ENCODE measurements around the gene GBGT1. TPM values are rescaled to one million over a fixed set of nuclear protein-coding genes. Genes with fewer than 3 reads are reported as not detected.

The GBGT1 gene
- total RNA-seq, 2 experiments from 2014 or later: 1.6 to 2.9 TPM

DNA sequence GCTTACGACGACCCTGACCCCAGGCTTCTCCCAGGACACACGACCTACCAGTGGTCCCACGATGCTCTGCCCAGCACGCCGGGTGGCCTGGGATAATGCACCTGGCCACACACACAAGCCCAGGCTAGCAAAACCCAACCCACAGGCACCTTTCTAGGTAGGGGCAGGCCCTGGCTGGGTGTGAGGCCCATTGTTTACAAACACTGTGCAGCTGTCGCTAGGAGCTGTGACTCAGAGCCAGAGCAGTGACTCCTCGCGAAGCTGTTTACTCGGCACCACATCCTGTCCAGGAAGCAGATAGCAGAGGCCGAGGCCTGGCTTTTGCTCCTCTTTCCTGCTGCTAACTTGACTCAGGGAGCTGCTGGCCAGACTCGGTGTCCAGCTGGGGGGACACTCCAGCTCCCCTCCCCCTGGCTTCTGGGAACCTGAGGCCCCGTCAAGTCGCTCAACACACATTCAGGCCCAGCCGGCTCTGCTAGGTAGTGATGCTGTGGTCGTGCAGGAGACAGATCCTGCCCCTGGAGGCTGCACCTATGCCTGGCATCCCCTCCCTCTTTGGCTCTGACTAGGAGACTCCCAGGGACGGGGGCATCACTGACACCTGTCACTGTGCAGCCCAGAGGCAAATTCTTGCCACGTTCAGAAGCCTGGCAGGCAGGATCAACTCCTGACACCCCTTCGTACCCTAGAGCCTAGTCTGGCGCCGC, 29.9 kb downstream of the GBGT1 start:
- DNase-seq: peak; percentile 88
- peak overlapping the region; percentile 92 for H3K27ac Mint-ChIP-seq

DNA sequence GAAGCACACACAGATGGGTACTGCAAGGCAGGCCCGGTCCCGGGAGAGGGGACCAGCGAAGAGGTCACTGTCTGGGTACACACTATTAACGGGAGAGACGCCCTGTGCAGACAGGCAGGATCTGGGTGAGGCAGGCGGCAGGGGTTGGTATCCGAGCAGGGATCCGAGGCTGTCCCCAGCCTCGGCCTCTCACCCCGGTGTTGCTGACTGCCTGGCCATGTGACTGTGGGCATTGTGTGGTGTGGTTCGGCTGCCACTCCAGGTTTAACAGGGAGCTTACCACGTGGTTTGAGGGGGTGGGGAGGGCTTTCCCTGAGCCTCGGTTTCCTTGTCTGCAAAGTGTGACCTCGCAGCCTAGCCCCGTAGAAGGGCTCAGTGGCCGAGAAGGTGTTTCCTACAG, 31.5 kb downstream of the GBGT1 start:
- Mint-ChIP-seq H3K9me3 (no peaks in the 10 kb centered on the region), H3K4me3 (no peak overlapping the region), H3K27me3 (no peaks in the 10 kb centered on the region)

More for the DNA sequence above, 29.9 kb downstream of the GBGT1 start:
- peaks cover 62% of the 10 kb centered on the region for H3K4me1 Mint-ChIP-seq
- peak overlapping the region; percentile 51 for H3K4me3 Mint-ChIP-seq
- no peaks in the 10 kb centered on the region for H3K27me3 Mint-ChIP-seq
- H3K9me3 Mint-ChIP-seq: no peaks in the 10 kb centered on the region
- peaks cover 9% of the 10 kb centered on the region for H3K36me3 Mint-ChIP-seq

DNA sequence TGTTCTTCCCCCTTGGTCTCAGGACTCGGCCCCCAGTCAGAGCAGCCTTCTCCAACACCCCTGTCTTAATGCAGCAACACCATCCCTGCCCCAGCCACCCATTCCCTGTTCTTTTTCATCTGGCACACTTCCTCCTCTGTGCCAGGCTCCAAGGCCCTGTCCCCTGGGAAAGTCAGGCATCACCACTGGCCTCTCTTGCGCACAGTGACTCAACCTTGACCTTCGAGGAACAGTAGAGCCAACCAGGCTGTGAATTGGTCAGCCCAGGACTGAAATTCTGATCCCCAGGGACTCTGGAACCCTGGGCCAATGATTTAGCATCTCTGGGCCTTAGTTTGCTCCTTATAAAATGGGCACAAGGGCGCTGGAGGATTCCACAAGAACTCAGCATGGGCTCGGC, 32.2 kb downstream of the GBGT1 start:
- Mint-ChIP-seq H3K27me3 (no peaks in the 10 kb centered on the region), H3K4me3 (no peak overlapping the region), H3K36me3 (peaks cover 11% of the 10 kb centered on the region), H3K9me3 (no peaks in the 10 kb centered on the region), H3K27ac (peak overlapping the region; percentile 92), H3K4me1 (peaks cover 64% of the 10 kb centered on the region)
- DNase-seq: no peak

More for the DNA sequence above, 31.5 kb downstream of the GBGT1 start:
- peak overlapping the region; percentile 92 for H3K27ac Mint-ChIP-seq
- H3K4me1 Mint-ChIP-seq: peaks cover 63% of the 10 kb centered on the region
- peaks cover 11% of the 10 kb centered on the region for H3K36me3 Mint-ChIP-seq
- no peak for DNase-seq

DNA sequence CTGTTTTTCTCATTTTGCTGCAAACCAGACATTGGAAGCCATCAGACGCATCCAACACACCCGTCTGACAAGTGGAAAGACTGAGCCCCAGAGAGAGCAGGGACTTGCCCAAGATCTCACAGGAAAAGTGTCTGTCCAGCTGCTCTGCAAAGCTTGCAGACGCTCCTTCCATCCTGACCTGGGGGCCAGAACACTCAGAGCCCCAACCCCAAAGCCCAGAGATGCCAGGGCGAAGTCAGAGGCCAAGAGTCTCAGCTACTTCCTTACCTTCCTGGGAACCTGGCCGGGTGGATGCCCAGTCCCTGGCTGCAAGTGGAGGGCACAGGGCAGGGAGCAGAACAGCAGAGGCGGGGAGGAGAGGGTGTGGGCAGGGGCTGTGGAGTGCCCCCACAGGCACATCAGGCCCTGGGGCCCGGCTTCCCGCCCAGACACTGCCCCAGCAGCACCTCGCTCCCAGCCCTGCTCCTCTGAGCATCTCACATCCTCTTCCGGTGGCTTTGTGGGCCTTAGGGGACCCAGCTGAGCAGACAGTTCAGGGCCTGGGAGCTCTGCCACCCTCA, 32.9 kb downstream of the GBGT1 start:
- peak; percentile 60 for DNase-seq
- H3K9me3 Mint-ChIP-seq: no peaks in the 10 kb centered on the region
- H3K36me3 Mint-ChIP-seq: peaks cover 7% of the 10 kb centered on the region
- peak overlapping the region; percentile 94 for H3K27ac Mint-ChIP-seq
- peaks cover 66% of the 10 kb centered on the region for H3K4me1 Mint-ChIP-seq
- no peaks in the 10 kb centered on the region for H3K27me3 Mint-ChIP-seq
- H3K4me3 Mint-ChIP-seq: peak overlapping the region; percentile 74

DNA sequence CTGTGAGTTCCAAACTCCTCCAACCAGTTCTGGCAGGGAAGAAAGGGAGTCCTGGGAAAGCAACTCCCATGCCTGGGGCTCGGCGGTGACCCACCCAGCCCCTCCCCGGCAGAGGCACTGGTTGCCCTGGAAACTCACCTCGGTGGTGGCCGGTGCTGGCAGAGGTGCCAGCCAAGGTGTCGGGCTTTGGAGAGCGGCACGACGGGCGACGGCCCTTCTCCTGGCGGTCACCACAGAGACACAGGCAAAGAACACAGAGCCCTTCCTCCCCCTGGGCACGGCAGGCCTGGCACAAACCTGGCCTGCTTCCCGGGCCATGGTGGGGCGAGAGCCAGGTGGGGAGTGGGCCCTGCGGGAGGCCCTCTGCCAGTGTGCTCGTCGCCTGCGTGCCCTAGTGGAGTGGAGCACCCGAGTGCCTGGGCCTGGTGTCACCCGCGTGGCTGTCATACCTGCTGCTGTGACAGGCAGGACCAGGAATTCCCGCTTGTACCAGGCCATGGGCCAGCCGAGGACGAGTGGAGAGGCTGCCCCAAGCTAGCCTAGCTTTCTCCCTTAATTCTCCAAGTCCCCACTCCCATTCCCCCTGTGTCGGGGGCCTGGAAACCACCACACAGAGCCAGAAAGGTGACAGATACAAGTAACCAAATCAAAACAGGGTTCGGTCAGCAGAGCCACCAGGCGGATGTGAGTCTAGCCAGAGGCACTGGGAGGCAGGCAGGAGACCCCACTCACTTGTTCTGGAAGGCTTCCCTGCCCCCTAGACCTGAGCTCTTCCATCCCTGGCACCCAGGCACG, 34.5 kb downstream of the GBGT1 start:
- Mint-ChIP-seq H3K4me1 (peaks cover 54% of the 10 kb centered on the region), H3K36me3 (peaks cover 7% of the 10 kb centered on the region), H3K4me3 (peak overlapping the region; percentile 27), H3K27me3 (no peaks in the 10 kb centered on the region), H3K27ac (peak overlapping the region; percentile 42), H3K9me3 (no peaks in the 10 kb centered on the region)
- no peak for DNase-seq

DNA sequence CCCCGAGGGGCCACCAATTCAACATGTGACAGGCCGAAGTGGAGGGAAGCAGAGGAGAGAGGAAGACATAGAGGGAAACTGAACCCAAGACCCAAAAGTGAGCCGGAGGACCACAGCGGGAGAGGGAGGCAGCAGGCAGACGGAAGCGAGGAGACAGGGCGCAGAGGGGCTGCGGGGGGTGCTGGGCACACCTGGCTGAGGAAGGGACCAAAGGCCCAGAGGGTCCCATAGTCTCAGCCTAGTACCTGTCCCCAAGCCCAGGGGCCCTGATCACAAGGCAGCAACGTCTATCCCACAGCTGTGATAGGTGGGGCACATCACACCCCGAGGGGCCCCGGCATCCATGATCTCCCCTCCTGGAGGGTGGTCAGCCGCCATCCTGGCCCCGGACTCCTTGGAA, 35.6 kb downstream of the GBGT1 start:
- Mint-ChIP-seq H3K9me3 (no peaks in the 10 kb centered on the region), H3K27me3 (no peaks in the 10 kb centered on the region), H3K27ac (no peak overlapping the region), H3K4me3 (no peak overlapping the region), H3K36me3 (peaks cover 4% of the 10 kb centered on the region), H3K4me1 (peaks cover 51% of the 10 kb centered on the region)
- no peak for DNase-seq

DNA sequence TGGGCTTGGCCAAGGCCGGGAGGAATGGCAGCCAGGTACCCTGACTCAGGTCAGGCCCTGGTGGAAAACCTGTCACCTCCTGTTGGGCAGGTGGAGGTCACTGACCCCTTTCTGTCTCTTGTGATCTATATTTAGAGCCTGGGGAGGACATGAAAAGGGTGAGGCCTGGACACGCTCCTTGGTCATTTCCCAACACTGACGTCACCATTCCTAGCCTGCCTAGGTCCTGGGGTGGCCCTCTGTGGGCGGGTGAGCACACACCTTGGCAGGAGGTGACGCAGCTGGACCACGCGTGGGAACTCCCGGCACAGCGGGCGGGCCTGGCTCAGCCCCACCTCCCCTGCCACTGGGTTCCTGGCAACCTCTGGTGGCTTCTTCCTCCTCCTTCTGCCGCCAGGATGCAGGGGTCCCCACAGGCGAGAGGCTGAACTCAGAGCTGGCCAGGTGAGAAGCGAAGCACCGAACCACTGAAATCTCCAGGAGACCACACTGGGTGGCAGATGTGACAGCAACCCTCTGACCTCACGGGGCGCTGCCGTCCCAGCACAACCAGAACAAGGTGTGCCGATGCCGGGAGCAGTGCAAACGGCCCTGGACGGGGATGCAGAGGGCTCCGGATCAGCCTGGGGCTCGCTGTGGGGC, 36.3 kb downstream of the GBGT1 start:
- Mint-ChIP-seq H3K36me3 (peaks cover 4% of the 10 kb centered on the region), H3K4me3 (no peak overlapping the region), H3K9me3 (no peaks in the 10 kb centered on the region), H3K4me1 (peaks cover 46% of the 10 kb centered on the region), H3K27me3 (no peaks in the 10 kb centered on the region), H3K27ac (no peak overlapping the region)
- peak; percentile 60 for DNase-seq

DNA sequence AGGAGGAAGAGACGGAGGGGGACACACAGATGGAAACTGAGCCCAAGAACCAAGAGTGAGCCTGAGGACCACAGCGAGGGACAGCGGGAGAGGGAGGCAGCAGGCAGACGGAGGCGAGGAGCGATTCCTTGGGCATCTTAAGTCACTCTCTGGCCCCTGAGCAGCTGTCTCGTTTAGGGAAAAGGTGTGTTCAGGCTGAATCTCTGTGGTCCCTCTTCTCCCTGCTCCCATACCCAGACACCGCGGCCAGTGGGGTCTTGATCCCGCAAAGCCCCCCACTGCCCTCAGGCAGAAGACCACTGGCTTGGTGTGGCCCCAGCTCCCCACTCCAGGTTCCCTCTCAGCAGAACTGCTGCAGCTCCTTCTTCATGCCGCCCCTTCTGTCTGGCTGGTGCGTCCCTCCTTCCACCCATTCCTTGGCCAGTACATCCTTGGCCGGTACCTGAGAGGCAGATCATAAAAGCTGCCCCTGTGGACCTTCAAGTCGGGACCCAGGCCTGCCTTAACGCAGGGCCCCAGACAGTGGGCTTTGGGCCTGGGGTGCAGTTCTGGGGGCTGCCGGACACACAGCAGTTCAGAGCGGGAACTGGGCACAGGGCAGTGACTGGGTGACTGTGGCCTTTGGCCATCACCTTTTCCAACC, 36.9 kb downstream of the GBGT1 start:
- Mint-ChIP-seq H3K4me3 (peak overlapping the region; percentile 12), H3K4me1 (peaks cover 44% of the 10 kb centered on the region), H3K36me3 (peaks cover 4% of the 10 kb centered on the region), H3K27ac (peak overlapping the region; percentile 66), H3K9me3 (no peaks in the 10 kb centered on the region), H3K27me3 (no peaks in the 10 kb centered on the region)
- no peak for DNase-seq

DNA sequence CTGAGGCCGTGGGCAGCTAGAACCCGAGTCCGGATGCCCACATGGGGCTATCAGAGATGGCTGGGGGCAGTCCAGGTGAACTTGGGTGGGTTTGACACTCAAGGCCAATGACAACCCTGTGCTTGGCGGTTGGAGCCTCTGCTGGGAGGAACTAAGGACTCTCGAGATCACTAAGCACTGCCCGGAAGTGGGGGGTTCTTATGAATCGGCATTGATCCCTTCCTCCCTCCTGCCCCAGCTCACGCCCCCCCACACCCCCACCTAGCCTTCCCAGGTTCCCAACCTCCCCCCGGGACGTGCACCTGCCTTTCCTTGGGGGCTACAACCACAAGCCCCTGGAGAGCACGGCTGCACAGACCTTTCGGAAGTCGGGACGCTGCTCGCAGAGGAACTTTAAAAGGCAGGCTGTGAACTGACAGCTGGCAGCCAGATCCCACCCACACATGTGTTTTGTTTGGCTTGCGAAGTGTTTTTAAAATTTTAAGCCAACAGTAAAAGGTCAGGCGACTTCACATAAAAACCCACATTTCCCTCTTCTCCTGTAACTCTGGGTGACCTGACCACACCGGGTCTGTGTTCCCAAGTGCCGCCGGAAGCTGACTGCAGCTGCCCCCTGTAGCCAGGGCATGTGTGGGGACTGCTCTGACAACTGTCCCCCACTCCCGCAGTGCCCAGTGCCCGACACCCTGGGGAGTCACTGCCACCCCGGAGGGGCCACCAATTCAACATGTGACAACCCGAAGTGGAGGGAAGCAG, 37.6 kb downstream of the GBGT1 start:
- Mint-ChIP-seq H3K9me3 (no peaks in the 10 kb centered on the region), H3K27ac (peak overlapping the region; percentile 66), H3K4me1 (peaks cover 43% of the 10 kb centered on the region), H3K4me3 (peak overlapping the region; percentile 12), H3K36me3 (peaks cover 3% of the 10 kb centered on the region), H3K27me3 (no peaks in the 10 kb centered on the region)
- peak; percentile 34 for DNase-seq

DNA sequence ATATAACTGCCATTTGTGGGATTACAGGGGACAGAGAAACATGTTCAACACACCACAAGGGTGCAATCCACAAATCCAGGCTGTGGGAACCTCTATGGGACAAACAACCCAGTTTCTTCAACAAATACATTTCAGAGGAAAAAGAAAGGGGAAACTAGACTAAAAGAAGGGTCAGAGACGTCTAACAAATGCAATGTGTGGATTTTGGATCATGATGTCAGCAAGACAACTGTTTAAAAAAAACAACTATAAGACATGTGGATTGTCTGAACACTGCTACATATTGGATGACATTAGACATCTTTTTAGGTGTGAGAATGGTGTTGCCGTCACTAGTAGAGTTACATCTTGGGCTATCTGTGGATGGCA, 38.8 kb downstream of the GBGT1 start:
- Mint-ChIP-seq H3K9me3 (no peaks in the 10 kb centered on the region), H3K27me3 (no peaks in the 10 kb centered on the region), H3K4me1 (peaks cover 37% of the 10 kb centered on the region), H3K4me3 (no peak overlapping the region), H3K27ac (no peak overlapping the region), H3K36me3 (peaks cover 3% of the 10 kb centered on the region)
- DNase-seq: no peak

DNA sequence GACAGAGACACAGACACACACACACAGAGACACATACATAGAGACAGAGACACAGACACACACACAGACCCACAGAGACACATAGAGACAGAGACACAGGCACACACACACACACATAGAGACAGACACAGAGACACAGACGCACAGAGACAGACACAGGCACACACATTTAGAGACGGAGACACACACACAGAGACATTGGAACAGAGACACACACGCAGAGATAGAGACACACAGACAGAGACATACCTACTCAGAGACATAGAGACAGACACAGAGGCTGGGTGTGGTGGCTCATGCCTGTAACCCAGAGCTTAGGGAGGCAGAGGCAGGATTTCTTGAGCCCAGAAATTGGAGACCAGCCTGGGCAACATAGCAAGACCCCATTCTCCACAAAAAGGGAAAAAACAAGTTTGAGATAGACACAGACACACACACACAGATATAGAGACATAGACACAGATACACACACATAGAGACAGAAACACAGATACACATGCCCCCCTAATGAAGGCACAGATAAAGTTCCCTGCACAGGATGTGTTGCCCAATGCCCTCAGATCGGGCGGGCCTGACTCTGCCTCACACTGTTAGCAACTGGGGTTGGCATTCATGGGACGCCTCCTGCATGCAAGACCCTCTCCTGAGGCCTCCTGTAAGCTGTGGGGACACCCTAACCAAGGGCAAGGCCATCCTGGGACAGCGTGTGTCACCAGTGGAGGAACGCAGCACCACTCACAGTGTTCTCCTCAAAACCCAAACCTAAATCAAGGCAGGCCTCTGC, 39.4 kb downstream of the GBGT1 start:
- Mint-ChIP-seq H3K4me3 (no peak overlapping the region), H3K9me3 (no peaks in the 10 kb centered on the region), H3K36me3 (peaks cover 3% of the 10 kb centered on the region), H3K27me3 (no peaks in the 10 kb centered on the region), H3K4me1 (peaks cover 40% of the 10 kb centered on the region), H3K27ac (peak overlapping the region; percentile 1)
- no peak for DNase-seq

DNA sequence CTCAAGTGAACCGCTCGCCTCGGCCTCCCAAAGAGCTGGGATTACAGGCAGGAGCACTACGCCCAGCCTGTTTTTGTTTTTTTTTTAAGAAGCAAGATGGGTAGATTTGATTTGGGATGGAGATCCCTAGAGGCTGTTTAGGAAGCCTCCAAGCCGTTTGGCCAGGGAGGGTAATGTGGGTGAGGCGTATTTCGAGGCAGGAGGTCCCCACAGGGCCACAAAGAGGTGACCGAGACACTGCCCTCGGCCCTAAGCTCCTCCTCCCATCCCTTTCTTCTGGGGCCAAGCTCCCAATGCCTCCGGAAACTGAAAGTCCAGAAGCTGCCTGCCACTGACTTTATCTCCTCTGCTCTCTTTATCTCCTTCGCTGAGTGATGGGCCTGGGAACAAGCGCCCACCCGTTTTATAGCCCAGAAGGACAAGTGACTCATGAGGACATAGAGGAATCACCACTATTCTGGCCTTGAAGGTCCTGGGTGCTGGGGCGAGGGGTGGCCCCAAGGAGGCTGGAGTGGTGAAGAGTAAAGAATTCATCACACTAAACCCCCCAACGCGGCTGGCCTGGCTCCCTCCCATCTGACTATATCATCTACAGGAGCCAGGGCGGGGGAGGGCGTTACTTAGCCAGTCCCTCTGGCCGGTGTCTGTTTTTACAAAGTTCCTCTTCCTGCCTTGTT, 40.6 kb downstream of the GBGT1 start:
- DNase-seq: no peak
- H3K4me3 Mint-ChIP-seq: no peak overlapping the region
- H3K9me3 Mint-ChIP-seq: no peaks in the 10 kb centered on the region
- peaks cover 3% of the 10 kb centered on the region for H3K36me3 Mint-ChIP-seq
- H3K27ac Mint-ChIP-seq: peak overlapping the region; percentile 90
- no peaks in the 10 kb centered on the region for H3K27me3 Mint-ChIP-seq
- peaks cover 47% of the 10 kb centered on the region for H3K4me1 Mint-ChIP-seq

DNA sequence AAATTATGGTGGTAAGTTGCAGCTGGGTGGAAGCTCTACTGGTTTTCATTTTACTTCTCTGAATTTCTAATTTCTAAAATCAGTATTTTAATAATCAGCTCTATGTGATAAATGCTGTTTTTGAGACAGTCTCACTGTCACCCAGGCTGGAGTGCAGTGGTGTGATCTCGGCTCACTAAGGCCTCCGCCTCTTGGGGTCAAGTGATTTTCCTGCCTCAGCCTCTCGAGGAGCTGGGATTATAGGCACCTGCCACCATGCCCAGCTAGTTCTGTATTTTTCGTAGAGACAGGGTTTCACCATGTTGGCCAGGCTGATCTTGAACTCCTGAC, 41.1 kb downstream of the GBGT1 start:
- peak overlapping the region; percentile 90 for H3K27ac Mint-ChIP-seq

More for the DNA sequence above, 41.1 kb downstream of the GBGT1 start:
- DNase-seq: no peak
- peaks cover 2% of the 10 kb centered on the region for H3K36me3 Mint-ChIP-seq
- no peak overlapping the region for H3K4me3 Mint-ChIP-seq
- H3K4me1 Mint-ChIP-seq: peaks cover 46% of the 10 kb centered on the region
- H3K9me3 Mint-ChIP-seq: no peaks in the 10 kb centered on the region
- H3K27me3 Mint-ChIP-seq: no peaks in the 10 kb centered on the region
